ENCODE results near the gene RAB3IL1. TPM values are rescaled to one million over a fixed set of nuclear protein-coding genes. Genes with fewer than 3 reads are reported as not detected.

RAB3IL1 gene
- total and polyA plus RNA-seq, 4 donors = 2.1 to 41.6 (median 5.4) TPM

DNA sequence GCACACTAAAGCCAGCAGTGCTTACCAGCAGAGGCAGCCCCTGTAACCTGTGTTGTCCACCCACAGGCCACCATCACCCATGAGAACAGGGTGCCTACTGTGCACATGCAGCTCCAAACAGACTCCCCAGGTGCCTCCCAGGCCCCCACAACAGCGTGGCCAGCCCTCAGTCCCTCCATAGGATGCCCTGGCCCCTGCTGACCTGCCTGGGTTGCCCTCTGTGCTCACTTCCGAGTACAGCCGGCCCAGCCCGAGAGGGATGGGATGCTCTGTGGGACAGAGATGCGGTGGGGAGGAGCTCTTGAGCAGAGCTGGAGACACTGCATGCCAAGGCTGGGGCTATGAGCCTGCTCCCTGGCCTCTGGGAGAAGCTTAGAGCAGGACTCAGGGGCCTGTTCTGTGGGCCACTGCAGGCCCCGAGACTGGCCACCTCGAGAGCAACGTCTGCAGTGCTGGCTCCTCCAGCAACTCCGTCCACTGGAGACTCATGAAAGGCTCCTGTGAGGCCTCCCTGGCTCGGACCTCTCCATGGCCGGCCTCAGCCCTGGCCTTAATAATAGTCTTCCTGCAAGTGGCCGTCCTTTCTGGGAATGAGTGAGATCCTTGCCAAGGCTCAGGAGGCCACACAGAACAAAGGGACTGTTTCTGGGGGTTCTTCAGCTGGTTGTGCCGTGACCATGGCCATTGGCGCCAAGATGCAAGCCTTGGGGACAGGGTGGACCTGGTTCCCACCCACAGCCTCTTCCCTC is 62.2 kb downstream of the RAB3IL1 start:
- Histone ChIP-seq H3K36me3 (ENCODE audit: control insufficient read depth in 4 of 4, insufficient read depth in 3 of 4, low read depth in 1 of 4, low read length in 3 of 4) (peaks cover 0 to 31% (median 14%) of the 10 kb centered on the region in 4 donors), H3K27me3 (ENCODE audit: control insufficient read depth in 4 of 4, insufficient read depth in 4 of 4, low read length in 3 of 4) (no peaks in the 10 kb centered on the region), H3K9me3 (ENCODE audit: control insufficient read depth in 4 of 4, low read length in 3 of 4) (no peaks in the 10 kb centered on the region), H3K4me1 (ENCODE audit: control insufficient read depth in 4 of 4, insufficient read depth in 4 of 4, low read length in 3 of 4) (no peaks in the 10 kb centered on the region), H3K9ac (ENCODE audit: low read depth in 1 of 2, low read length in 2 of 2) (no peak overlapping the region), H3K27ac (ENCODE audit: low read depth in 1 of 2, low read length in 2 of 2) (no peak overlapping the region), H3K4me3 (ENCODE audit: low read depth in 1 of 3, low read length in 3 of 3) (no peak overlapping the region)
- TF ChIP-seq SP1 (IDR thresholded peaks at IDR 0.05) = no peak
- no peak for TF ChIP-seq RXRA (IDR thresholded peaks at IDR 0.05)
- TF ChIP-seq FOXA1 (IDR thresholded peaks at IDR 0.05) = no peak
- no peak for TF ChIP-seq GABPA (IDR thresholded peaks at IDR 0.05 in 1 of 2, conservative IDR thresholded peaks at IDR 0.05 in 1 of 2)
- TF ChIP-seq TAF1 (conservative IDR thresholded peaks at IDR 0.05) = no peak
- DNase-seq (ENCODE audit: low spot score) = no peak
- 92% methylated on average over 14 of the region's 14 CpGs for WGBS

DNA sequence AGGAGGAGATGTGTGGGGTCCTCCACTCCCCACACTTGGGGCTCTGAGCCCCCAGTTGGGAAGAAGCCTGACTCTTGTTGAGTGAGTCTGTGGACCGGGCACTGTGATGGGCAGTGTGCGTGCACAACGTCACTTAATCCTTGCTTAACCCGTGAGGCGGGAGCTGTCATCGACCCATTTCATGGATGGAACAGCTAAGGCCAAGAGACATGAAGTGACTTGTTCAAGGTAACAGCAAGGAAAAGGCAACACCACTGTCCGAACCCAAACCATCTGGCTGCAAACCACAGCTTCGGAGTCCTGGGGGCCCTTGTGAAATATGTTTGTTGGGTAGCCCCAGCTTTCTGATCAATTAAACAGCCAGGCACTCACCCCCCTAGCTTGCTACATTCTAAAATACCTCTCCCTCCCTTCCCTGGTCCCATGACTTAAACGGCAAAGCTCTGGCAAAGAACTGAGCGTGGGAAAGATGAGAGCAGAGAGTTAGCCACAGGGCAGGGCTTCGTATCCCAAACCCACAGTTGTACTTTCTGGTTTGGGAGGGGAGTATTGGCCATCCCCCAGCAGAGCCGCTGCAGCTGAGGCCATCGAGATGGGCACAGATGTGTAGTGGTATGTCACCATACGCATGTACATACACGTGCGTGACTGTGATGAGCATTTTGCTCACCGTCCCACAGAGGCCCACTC is 63.0 kb downstream of the RAB3IL1 start:
- no peak for DNase-seq (ENCODE audit: low spot score)
- Histone ChIP-seq H3K9ac (ENCODE audit: low read depth in 1 of 2, low read length in 2 of 2) (no peak overlapping the region), H3K36me3 (ENCODE audit: control insufficient read depth in 4 of 4, insufficient read depth in 3 of 4, low read depth in 1 of 4, low read length in 3 of 4) (peaks cover 0 to 32% (median 17%) of the 10 kb centered on the region in 4 donors), H3K9me3 (ENCODE audit: control insufficient read depth in 4 of 4, low read length in 3 of 4) (no peaks in the 10 kb centered on the region), H3K4me3 (ENCODE audit: low read depth in 1 of 3, low read length in 3 of 3) (no peak overlapping the region), H3K27me3 (ENCODE audit: control insufficient read depth in 4 of 4, insufficient read depth in 4 of 4, low read length in 3 of 4) (no peaks in the 10 kb centered on the region), H3K4me1 (ENCODE audit: control insufficient read depth in 4 of 4, insufficient read depth in 4 of 4, low read length in 3 of 4) (no peaks in the 10 kb centered on the region), H3K27ac (ENCODE audit: low read depth in 1 of 2, low read length in 2 of 2) (no peak overlapping the region)
- WGBS = 95% methylated on average over 17 of the region's 17 CpGs
- TF ChIP-seq RXRA (IDR thresholded peaks at IDR 0.05) = no peak
- TF ChIP-seq, protein P1, sequence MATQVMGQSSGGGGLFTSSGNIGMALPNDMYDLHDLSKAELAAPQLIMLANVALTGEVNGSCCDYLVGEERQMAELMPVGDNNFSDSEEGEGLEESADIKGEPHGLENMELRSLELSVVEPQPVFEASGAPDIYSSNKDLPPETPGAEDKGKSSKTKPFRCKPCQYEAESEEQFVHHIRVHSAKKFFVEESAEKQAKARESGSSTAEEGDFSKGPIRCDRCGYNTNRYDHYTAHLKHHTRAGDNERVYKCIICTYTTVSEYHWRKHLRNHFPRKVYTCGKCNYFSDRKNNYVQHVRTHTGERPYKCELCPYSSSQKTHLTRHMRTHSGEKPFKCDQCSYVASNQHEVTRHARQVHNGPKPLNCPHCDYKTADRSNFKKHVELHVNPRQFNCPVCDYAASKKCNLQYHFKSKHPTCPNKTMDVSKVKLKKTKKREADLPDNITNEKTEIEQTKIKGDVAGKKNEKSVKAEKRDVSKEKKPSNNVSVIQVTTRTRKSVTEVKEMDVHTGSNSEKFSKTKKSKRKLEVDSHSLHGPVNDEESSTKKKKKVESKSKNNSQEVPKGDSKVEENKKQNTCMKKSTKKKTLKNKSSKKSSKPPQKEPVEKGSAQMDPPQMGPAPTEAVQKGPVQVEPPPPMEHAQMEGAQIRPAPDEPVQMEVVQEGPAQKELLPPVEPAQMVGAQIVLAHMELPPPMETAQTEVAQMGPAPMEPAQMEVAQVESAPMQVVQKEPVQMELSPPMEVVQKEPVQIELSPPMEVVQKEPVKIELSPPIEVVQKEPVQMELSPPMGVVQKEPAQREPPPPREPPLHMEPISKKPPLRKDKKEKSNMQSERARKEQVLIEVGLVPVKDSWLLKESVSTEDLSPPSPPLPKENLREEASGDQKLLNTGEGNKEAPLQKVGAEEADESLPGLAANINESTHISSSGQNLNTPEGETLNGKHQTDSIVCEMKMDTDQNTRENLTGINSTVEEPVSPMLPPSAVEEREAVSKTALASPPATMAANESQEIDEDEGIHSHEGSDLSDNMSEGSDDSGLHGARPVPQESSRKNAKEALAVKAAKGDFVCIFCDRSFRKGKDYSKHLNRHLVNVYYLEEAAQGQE (IDR thresholded peaks at IDR 0.05) = no peak

DNA sequence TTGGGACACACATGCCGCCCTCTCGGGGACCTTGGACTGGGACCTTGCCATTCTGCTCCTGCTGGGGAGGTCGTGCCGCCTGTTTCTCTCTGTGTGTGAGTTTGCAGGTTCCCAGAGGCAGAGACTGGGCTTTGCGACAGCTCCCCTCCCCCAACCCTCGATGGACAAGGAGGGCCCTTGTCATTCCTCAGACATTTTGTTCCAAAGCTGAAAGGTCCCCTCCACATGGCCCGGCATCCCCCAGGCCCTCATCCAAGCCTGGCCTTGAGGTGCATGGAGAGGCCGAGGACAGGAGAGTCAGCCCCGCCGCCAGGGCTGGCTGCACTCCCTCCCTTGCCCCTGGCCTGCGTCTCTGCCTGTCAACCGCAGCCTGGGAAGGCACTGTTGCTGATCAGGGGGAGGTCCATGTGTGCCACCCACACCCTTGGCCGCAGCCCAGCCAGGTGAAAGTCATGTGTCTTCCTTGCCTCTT is 63.6 kb downstream of the RAB3IL1 start:
- H3K9me3 ChIP-seq (ENCODE audit: control insufficient read depth in 4 of 4, low read length in 3 of 4) = no peaks in the 10 kb centered on the region
- no peak overlapping the region for H3K27ac ChIP-seq (ENCODE audit: low read depth in 1 of 2, low read length in 2 of 2)
- H3K9ac ChIP-seq (ENCODE audit: low read depth in 1 of 2, low read length in 2 of 2) = no peak overlapping the region
- H3K36me3 ChIP-seq (ENCODE audit: control insufficient read depth in 4 of 4, insufficient read depth in 3 of 4, low read depth in 1 of 4, low read length in 3 of 4) = peaks cover 3 to 34% (median 16%) of the 10 kb centered on the region in 4 donors
- H3K4me1 ChIP-seq (ENCODE audit: control insufficient read depth in 4 of 4, insufficient read depth in 4 of 4, low read length in 3 of 4) = no peaks in the 10 kb centered on the region
- no peak overlapping the region for H3K4me3 ChIP-seq (ENCODE audit: low read depth in 1 of 3, low read length in 3 of 3)
- H3K27me3 ChIP-seq (ENCODE audit: control insufficient read depth in 4 of 4, insufficient read depth in 4 of 4, low read length in 3 of 4) = no peaks in the 10 kb centered on the region
- WGBS = 84% methylated on average over 13 of the region's 13 CpGs
- no peak for DNase-seq (ENCODE audit: low spot score)
- TF ChIP-seq SP1 (IDR thresholded peaks at IDR 0.05) (no peak), FOXA1 (IDR thresholded peaks at IDR 0.05) (no peak), RAD21 (IDR thresholded peaks at IDR 0.05) (no peak), NR2F2 (IDR thresholded peaks at IDR 0.05) (no peak), TAF1 (conservative IDR thresholded peaks at IDR 0.05) (no peak), HNF4A (conservative IDR thresholded peaks at IDR 0.05) (no peak), FOXA2 (IDR thresholded peaks at IDR 0.05) (no peak)
- TF ChIP-seq, protein P2, sequence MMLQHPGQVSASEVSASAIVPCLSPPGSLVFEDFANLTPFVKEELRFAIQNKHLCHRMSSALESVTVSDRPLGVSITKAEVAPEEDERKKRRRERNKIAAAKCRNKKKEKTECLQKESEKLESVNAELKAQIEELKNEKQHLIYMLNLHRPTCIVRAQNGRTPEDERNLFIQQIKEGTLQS (IDR thresholded peaks at IDR 0.05) = no peak
- TF ChIP-seq, protein P3, sequence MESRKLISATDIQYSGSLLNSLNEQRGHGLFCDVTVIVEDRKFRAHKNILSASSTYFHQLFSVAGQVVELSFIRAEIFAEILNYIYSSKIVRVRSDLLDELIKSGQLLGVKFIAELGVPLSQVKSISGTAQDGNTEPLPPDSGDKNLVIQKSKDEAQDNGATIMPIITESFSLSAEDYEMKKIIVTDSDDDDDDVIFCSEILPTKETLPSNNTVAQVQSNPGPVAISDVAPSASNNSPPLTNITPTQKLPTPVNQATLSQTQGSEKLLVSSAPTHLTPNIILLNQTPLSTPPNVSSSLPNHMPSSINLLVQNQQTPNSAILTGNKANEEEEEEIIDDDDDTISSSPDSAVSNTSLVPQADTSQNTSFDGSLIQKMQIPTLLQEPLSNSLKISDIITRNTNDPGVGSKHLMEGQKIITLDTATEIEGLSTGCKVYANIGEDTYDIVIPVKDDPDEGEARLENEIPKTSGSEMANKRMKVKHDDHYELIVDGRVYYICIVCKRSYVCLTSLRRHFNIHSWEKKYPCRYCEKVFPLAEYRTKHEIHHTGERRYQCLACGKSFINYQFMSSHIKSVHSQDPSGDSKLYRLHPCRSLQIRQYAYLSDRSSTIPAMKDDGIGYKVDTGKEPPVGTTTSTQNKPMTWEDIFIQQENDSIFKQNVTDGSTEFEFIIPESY (IDR thresholded peaks at IDR 0.05) = no peak
- TF ChIP-seq, protein P1 (IDR thresholded peaks at IDR 0.05) = no peak
- TF ChIP-seq, protein P4, sequence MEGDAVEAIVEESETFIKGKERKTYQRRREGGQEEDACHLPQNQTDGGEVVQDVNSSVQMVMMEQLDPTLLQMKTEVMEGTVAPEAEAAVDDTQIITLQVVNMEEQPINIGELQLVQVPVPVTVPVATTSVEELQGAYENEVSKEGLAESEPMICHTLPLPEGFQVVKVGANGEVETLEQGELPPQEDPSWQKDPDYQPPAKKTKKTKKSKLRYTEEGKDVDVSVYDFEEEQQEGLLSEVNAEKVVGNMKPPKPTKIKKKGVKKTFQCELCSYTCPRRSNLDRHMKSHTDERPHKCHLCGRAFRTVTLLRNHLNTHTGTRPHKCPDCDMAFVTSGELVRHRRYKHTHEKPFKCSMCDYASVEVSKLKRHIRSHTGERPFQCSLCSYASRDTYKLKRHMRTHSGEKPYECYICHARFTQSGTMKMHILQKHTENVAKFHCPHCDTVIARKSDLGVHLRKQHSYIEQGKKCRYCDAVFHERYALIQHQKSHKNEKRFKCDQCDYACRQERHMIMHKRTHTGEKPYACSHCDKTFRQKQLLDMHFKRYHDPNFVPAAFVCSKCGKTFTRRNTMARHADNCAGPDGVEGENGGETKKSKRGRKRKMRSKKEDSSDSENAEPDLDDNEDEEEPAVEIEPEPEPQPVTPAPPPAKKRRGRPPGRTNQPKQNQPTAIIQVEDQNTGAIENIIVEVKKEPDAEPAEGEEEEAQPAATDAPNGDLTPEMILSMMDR (IDR thresholded peaks at IDR 0.05; ENCODE audit: low read depth, low read length, missing input control) = no peak
